Activated CD4-positive, alpha-beta T cell treated with anti-CD3 and anti-CD28 coated beads for 24 hours (primary cell): ENCODE measurements around the gene GALNT9.
A peak's percentile ranks its signal among the peaks of the same experiment; 100 is the strongest.
"Not testable (repeated sequence)": the region's sequence is repeated elsewhere in the genome, so short reads cannot be mapped to it uniquely, and the experiment has no call there.

ENCODE experiments used
- DNase-seq, 2 donors: peaks; one replicate each; pipeline ENCODE4 v3.0.0-alpha.2; 2020; ENCODE audit warnings: low read depth in 2 of 2

The GALNT9 gene

GRCh38 chr12:132156573-132157325 is 172.6 kb downstream of the GALNT9 start:
- DNase-seq, result no peak

GRCh38 chr12:132155771-132156572 is 173.4 kb downstream of the GALNT9 start:
- DNase-seq, result no peak

- DNase-seq, result no peak
Observed at GRCh38 chr12:132154941-132155770, 174.2 kb downstream of the GALNT9 start.

GRCh38 chr12:132154341-132154761 is 175.0 kb downstream of the GALNT9 start:
- DNase-seq, result no peak

GRCh38 chr12:132153501-132154340 is 175.7 kb downstream of the GALNT9 start:
- DNase-seq, result peak; percentile 33 to 35

- DNase-seq, result no peak
Observed at GRCh38 chr12:132152953-132153352, 176.4 kb downstream of the GALNT9 start.

- no peak for DNase-seq
Observed at GRCh38 chr12:132152411-132152821, 177.0 kb downstream of the GALNT9 start.

- no peak for DNase-seq
Observed at GRCh38 chr12:132151766-132152410, 177.5 kb downstream of the GALNT9 start.

GRCh38 chr12:132151145-132151765 is 178.1 kb downstream of the GALNT9 start:
- no peak for DNase-seq

GRCh38 chr12:132150780-132151144 is 178.6 kb downstream of the GALNT9 start:
- DNase-seq, result no peak

- not testable (repeated sequence) for DNase-seq
Observed at GRCh38 chr12:132149526-132149925, 179.9 kb downstream of the GALNT9 start.

GRCh38 chr12:132148368-132149045 is 180.9 kb downstream of the GALNT9 start:
- no peak for DNase-seq

- no peak for DNase-seq
Observed at GRCh38 chr12:132147423-132148367, 181.7 kb downstream of the GALNT9 start.

GRCh38 chr12:132146772-132147422 is 182.5 kb downstream of the GALNT9 start:
- no peak for DNase-seq
